ENCODE data around the gene CCDC121.
"Not testable (repeated sequence)": the region's sequence is repeated elsewhere in the genome, so short reads cannot be mapped to it uniquely, and the experiment has no call there.

GRCh38 chr2:27594020-27594703, 34.6 kb downstream of the CCDC121 start:
- not testable (repeated sequence) for TF ChIP-seq SUZ12 (IDR thresholded peaks at IDR 0.05); BHLHE40 (IDR thresholded peaks at IDR 0.05; ENCODE audit: borderline replicate concordance); L3MBTL2 (conservative IDR thresholded peaks at IDR 0.05); ZNF384 (IDR thresholded peaks at IDR 0.05); NFRKB (IDR thresholded peaks at IDR 0.05); ARNT (IDR thresholded peaks at IDR 0.05); FOXM1 (IDR thresholded peaks at IDR 0.05; ENCODE audit: borderline replicate concordance)

Measured in HEK293T (cell line).